Breast epithelium (tissue), 4 donors: Measurements from ENCODE around the gene OR5AN1. TPM values are rescaled to one million over a fixed set of nuclear protein-coding genes. Genes with fewer than 3 reads are reported as not detected.

Source experiments
- DNase-seq, 2 donors: peaks; one replicate each; pipeline ENCODE4 v3.0.0-alpha.2; 2019; ENCODE audit warnings: low spot score in 2 of 2
- H3K27ac ChIP-seq, 2 donors: fragments of 200-600 bp; sonication (generic) in 1 of 2; one replicate each; pipeline ENCODE4 v1.5.1; 2016 to 2019; ENCODE audit warnings: mild to moderate bottlenecking in 1 of 2
- H3K27me3 ChIP-seq, 2 donors: fragments of 200-600 bp; sonication (generic) in 1 of 2; one replicate each; pipeline versions ENCODE4 v1.5.1 to v1.6.0; 2017 to 2019; ENCODE audit warnings: control low read depth in 1 of 2, mild to moderate bottlenecking in 1 of 2
- H3K36me3 ChIP-seq: fragments of 200-600 bp; one replicate; pipeline ENCODE4 v1.5.1; 2019
- H3K4me1 ChIP-seq, 2 donors: fragments of 200-600 bp; sonication (generic); one replicate each; pipeline ENCODE4 v1.5.1; 2016 to 2019; ENCODE audit warnings: control low read depth in 1 of 2
- H3K4me3 ChIP-seq, 3 donors: fragments of 200-600 bp; sonication (generic); 1 replicate in 2 of 3; 2 replicates in 1 of 3; pipeline ENCODE4 v1.5.1; 2016 to 2019; ENCODE audit warnings: mild to moderate bottlenecking in 3 of 3, moderate library complexity in 2 of 3
- H3K9me3 ChIP-seq, 2 donors: fragments of 200-600 bp; sonication (generic) in 1 of 2; one replicate each; pipeline ENCODE4 v1.5.1; 2016 to 2019; ENCODE audit warnings: control low read depth in 1 of 2
- POLR2A ChIP-seq: fragments of 450-650 bp; IDR thresholded peaks from one replicate; pipeline ENCODE4 v1.6.1; 2016; ENCODE audit warnings: antibody characterized with exemption, mild to moderate bottlenecking, moderate library complexity
- POLR2AphosphoS5 ChIP-seq, 3 donors: sonication (generic); formaldehyde crosslinking; IDR thresholded peaks; one replicate each; pipeline ENCODE4 v1.6.1; 2017; ENCODE audit warnings: antibody characterized with exemption in 3 of 3
- intact Hi-C: fragments of 100-400 bp; cut with DNase I; formaldehyde crosslinking; loops from one replicate; pipeline ENCODE4 v1.15.1; 2023; ENCODE audit warnings: low total_unique reads
- total RNA-seq, 3 donors: library from RNA; depleted of rRNA; stranded (reverse); fragments of >200 nt; gene quantifications; one replicate each; pipeline ENCODE4 v1.1.0, GENCODE V29; 2016
- TF ChIP-seq, protein P1 (sequence below), 3 donors: fragments of 450-650 bp; IDR thresholded peaks; one replicate each; pipeline ENCODE4 v1.5.1; 2016 to 2017; ENCODE audit warnings: antibody characterized with exemption in 3 of 3, mild to moderate bottlenecking in 3 of 3, moderate library complexity in 3 of 3

OR5AN1 gene
- total RNA-seq, 3 donors from 2014 or later = under 0.01 TPM; not detected in 2

- Histone ChIP-seq H3K9me3 (peaks cover 0 to 11% of the 10 kb centered on the region in 2 donors), H3K4me3 (no peak overlapping the region), H3K4me1 (no peaks in the 10 kb centered on the region), H3K27ac (no peak overlapping the region), H3K36me3 (no peaks in the 10 kb centered on the region), H3K27me3 (no peaks in the 10 kb centered on the region)
- intact Hi-C loops = no loop called here
- DNase-seq = no peak
- TF ChIP-seq POLR2A = no peak
- no peak for TF ChIP-seq POLR2AphosphoS5 (IDR thresholded peaks at IDR 0.05)
- TF ChIP-seq, protein P1, sequence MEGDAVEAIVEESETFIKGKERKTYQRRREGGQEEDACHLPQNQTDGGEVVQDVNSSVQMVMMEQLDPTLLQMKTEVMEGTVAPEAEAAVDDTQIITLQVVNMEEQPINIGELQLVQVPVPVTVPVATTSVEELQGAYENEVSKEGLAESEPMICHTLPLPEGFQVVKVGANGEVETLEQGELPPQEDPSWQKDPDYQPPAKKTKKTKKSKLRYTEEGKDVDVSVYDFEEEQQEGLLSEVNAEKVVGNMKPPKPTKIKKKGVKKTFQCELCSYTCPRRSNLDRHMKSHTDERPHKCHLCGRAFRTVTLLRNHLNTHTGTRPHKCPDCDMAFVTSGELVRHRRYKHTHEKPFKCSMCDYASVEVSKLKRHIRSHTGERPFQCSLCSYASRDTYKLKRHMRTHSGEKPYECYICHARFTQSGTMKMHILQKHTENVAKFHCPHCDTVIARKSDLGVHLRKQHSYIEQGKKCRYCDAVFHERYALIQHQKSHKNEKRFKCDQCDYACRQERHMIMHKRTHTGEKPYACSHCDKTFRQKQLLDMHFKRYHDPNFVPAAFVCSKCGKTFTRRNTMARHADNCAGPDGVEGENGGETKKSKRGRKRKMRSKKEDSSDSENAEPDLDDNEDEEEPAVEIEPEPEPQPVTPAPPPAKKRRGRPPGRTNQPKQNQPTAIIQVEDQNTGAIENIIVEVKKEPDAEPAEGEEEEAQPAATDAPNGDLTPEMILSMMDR (IDR thresholded peaks at IDR 0.05) = no peak
Measured at GRCh38 chr11:59413646-59414045, 55.0 kb downstream of the OR5AN1 start.

GRCh38 chr11:59415111-59415510 is 56.4 kb downstream of the OR5AN1 start:
- intact Hi-C loops = no loop called here
- Histone ChIP-seq H3K4me3 (no peak overlapping the region), H3K4me1 (no peaks in the 10 kb centered on the region), H3K36me3 (no peaks in the 10 kb centered on the region), H3K27me3 (no peaks in the 10 kb centered on the region), H3K9me3 (peaks cover 0 to 4% of the 10 kb centered on the region in 2 donors), H3K27ac (no peak overlapping the region)
- no peak for TF ChIP-seq POLR2AphosphoS5 (IDR thresholded peaks at IDR 0.05)
- no peak for TF ChIP-seq POLR2A
- TF ChIP-seq, protein P1 (IDR thresholded peaks at IDR 0.05) = no peak
- no peak for DNase-seq

GRCh38 chr11:59416613-59417012 is 57.9 kb downstream of the OR5AN1 start:
- intact Hi-C loops = no loop called here
- Histone ChIP-seq H3K36me3 (no peaks in the 10 kb centered on the region), H3K9me3 (no peaks in the 10 kb centered on the region), H3K4me1 (no peaks in the 10 kb centered on the region), H3K27ac (no peak overlapping the region), H3K27me3 (no peaks in the 10 kb centered on the region), H3K4me3 (no peak overlapping the region)
- no peak for DNase-seq
- TF ChIP-seq, protein P1 (IDR thresholded peaks at IDR 0.05) = no peak
- TF ChIP-seq POLR2AphosphoS5 (IDR thresholded peaks at IDR 0.05) = no peak
- no peak for TF ChIP-seq POLR2A

- no peaks in the 10 kb centered on the region for H3K27me3 ChIP-seq
- H3K27ac ChIP-seq = no peak overlapping the region
- H3K36me3 ChIP-seq = no peaks in the 10 kb centered on the region
- intact Hi-C loops = no loop called here
- H3K9me3 ChIP-seq = no peaks in the 10 kb centered on the region
- DNase-seq = no peak
- TF ChIP-seq POLR2AphosphoS5 (IDR thresholded peaks at IDR 0.05) = no peak
- TF ChIP-seq, protein P1 (IDR thresholded peaks at IDR 0.05) = no peak
- TF ChIP-seq POLR2A = no peak
- no peaks in the 10 kb centered on the region for H3K4me1 ChIP-seq
- H3K4me3 ChIP-seq = no peak overlapping the region
Measured at GRCh38 chr11:59417023-59417422, 58.3 kb downstream of the OR5AN1 start.

- H3K9me3 ChIP-seq = no peaks in the 10 kb centered on the region
- no peak overlapping the region for H3K27ac ChIP-seq
- no peaks in the 10 kb centered on the region for H3K36me3 ChIP-seq
- no peak for DNase-seq
- no peak overlapping the region for H3K4me3 ChIP-seq
- H3K4me1 ChIP-seq = no peaks in the 10 kb centered on the region
- no peaks in the 10 kb centered on the region for H3K27me3 ChIP-seq
- intact Hi-C loops = no loop called here
- TF ChIP-seq POLR2A = no peak
- TF ChIP-seq, protein P1 (IDR thresholded peaks at IDR 0.05) = no peak
- TF ChIP-seq POLR2AphosphoS5 (IDR thresholded peaks at IDR 0.05) = no peak
Measured at GRCh38 chr11:59418156-59418555, 59.5 kb downstream of the OR5AN1 start.

Other genes with a start within 250 kb of the OR5AN1 start
- 10 to 100 TPM; 37.0 to 48.0 (median 44.6) TPM for gene FAM111A, start 216.0 kb upstream of the OR5AN1 start, total RNA-seq
- gene DTX4, start 186.8 kb upstream of the OR5AN1 start, total RNA-seq = 10 to 100 TPM in 2 of 3 donors, 1 to 10 TPM in 1; 7.5 to 22.9 (median 10.8) TPM
- gene MPEG1, start 146.0 kb upstream of the OR5AN1 start, total RNA-seq = 10 to 100 TPM in 2 of 3 donors, 1 to 10 TPM in 1; 2.6 to 65.4 (median 13.2) TPM
- gene OR5A2, start 67.5 kb downstream of the OR5AN1 start, total RNA-seq = not detected
- gene OR5A1, start 77.6 kb downstream of the OR5AN1 start, total RNA-seq = not detected
- gene OR4D6, start 98.1 kb downstream of the OR5AN1 start, total RNA-seq = not detected
- not detected for gene OR4D10, start 114.4 kb downstream of the OR5AN1 start, total RNA-seq
- not detected for gene OR4D11, start 144.7 kb downstream of the OR5AN1 start, total RNA-seq
- not detected for gene OR4D9, start 152.6 kb downstream of the OR5AN1 start, total RNA-seq